Activated T-cell treated with anti-CD3 and anti-CD28 coated beads for 24 hours (primary cell): ENCODE measurements around the gene MRPL43.
"Not testable (repeated sequence)": the region's sequence is repeated elsewhere in the genome, so short reads cannot be mapped to it uniquely, and the experiment has no call there.

Experiments used
- DNase-seq: peaks from one replicate; pipeline ENCODE4 v3.0.0-alpha.2; 2020; ENCODE audit warnings: low read depth

MRPL43 gene

GRCh38 chr10:100982916-100983830 is 4.1 kb downstream of the MRPL43 start:
- DNase-seq = no peak

GRCh38 chr10:100981178-100981772 is 6.0 kb downstream of the MRPL43 start:
- DNase-seq = no peak

- no peak for DNase-seq
Measured at GRCh38 chr10:100980711-100981110, 6.6 kb downstream of the MRPL43 start.

GRCh38 chr10:100980311-100980710 is 7.0 kb downstream of the MRPL43 start:
- DNase-seq = no peak

- no peak for DNase-seq
Measured at GRCh38 chr10:100979791-100980272, 7.5 kb downstream of the MRPL43 start.

GRCh38 chr10:100978901-100979195 is 8.4 kb downstream of the MRPL43 start:
- no peak for DNase-seq

- no peak for DNase-seq
Measured at GRCh38 chr10:100978121-100978900, 9.0 kb downstream of the MRPL43 start.

GRCh38 chr10:100977436-100977835 is 9.9 kb downstream of the MRPL43 start:
- DNase-seq = no peak

- DNase-seq = no peak
Measured at GRCh38 chr10:100976906-100977305, 10.4 kb downstream of the MRPL43 start.

GRCh38 chr10:100975397-100975796 is 11.9 kb downstream of the MRPL43 start:
- not testable (repeated sequence) for DNase-seq

- no peak for DNase-seq
Measured at GRCh38 chr10:100972904-100973535, 14.3 kb downstream of the MRPL43 start.

GRCh38 chr10:100972115-100972903 is 15.0 kb downstream of the MRPL43 start:
- DNase-seq = no peak

GRCh38 chr10:100970914-100971811 is 16.1 kb downstream of the MRPL43 start:
- no peak for DNase-seq

- no peak for DNase-seq
Measured at GRCh38 chr10:100970076-100970913, 17.0 kb downstream of the MRPL43 start.

- DNase-seq = no peak
Measured at GRCh38 chr10:100969187-100970075, 17.9 kb downstream of the MRPL43 start, which contains the start of gene SEMA4G. Gene SEMA4G, plus strand, starts transcription at chr10:100969504. Its CDS starts 3,409 bp downstream, at chr10:100972913.

GRCh38 chr10:100968863-100969186 is 18.5 kb downstream of the MRPL43 start:
- no peak for DNase-seq

GRCh38 chr10:100968062-100968736 is 19.1 kb downstream of the MRPL43 start:
- DNase-seq = no peak

GRCh38 chr10:100967332-100967731 is 20.0 kb downstream of the MRPL43 start:
- DNase-seq = no peak
